Cerebellar cortex (tissue), 1 donor: Measurements from ENCODE around the gene PSMA3.

Experiments
- DNase-seq: peaks from one replicate; pipeline ENCODE4 v3.0.0-alpha.2; 2015; ENCODE audit warnings: low spot score

PSMA3 gene

DNA sequence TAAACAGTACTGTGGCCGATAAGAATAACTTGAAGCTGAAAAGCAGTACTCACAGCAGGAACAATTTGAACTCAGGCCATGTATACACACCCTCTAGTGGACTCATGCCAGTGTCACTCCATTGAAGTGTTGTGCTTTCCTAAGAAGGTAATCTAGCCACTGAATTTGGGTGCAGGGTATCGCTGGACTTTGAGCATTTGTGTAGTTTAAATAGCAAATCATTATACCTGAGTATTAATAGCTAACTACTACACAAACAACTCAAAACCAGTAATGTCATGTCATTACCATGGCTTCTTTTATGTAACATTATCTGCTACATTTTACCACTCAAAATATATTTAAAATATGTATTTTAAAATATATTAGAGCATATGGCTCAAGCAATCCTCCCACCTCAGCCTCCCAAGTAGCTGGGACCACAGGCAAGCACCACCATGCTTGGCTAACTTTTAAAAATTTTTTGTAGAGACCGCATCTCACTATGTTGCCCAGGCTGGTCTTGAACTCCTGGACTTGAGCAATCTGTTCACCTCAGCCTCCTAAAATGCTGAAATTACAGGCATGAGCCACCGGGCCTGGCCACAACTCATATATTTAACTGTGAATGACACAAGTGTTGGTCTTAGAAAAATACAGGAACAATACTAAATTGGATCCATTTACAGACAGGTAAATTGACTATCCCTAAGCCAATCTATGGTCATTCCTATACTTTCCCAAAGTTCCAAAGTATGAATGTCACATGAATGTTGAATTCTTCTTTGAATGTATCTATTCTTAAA, 28.1 kb downstream of the PSMA3 start:
- DNase-seq = peak; percentile 44

DNA sequence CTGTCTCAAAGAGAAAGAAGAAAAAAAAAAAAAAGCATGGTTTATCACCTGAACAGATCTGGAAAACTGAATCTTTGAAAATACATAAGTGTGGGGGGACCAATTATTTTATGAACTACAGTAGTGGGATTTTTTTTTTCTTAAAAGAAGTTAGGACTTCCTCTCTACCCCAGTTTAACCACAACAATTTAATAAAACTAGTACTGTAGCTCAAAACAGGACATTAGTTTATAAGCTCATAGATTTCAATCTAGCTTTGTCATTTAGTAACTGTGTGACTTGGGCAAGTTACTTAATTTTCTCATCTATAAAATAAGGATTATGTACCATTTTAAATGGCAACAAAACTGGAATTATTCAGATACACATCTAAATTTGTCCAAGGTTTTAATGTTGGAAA, 30.2 kb downstream of the PSMA3 start:
- no peak for DNase-seq

DNA sequence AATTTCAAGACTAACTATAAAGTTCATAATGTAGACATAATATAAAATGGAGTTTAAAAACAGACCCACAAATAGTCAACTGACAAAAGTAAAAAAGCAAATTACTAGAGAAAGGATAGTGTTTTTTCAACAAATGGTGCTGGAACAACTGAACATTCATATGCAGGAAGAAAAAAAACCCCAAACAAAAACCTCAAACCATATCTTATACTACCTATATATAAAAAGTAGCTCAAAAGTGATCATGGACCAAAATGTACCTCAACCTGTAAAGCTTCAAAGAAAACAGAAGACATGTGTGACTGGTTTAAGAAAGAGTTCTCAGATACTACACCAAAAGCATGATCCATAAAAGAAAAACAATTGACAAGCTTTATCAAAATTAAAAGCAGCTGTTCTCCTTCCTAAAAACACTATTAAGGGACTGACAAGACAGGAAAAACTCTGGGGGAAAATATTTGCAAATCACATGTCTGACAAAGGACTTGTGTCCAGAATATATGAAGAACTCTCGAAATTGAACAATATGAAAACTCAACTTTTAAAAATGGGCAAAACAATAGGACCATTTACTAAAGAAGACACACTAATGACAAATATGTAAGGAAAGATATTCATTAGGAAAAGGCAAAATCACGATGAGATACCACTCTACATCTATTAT, 31.0 kb downstream of the PSMA3 start:
- no peak for DNase-seq

DNA sequence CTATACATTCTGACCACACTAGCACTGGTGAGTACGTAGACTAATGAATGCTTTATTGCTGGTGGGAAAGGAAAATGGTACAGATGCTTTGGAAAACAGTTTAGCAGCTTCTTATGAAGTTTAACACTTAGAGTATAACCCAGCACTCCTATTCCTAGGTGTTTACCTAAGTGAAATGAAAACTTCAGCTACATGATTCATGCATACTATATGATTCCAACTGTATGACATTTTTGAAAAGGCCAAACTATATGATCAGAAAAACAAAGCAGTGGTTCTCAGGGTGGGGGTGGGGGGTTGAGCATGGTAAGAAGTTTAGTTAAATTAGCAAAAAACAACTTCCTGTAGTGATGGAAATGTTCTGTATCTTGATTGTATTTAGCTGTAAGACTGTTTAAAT, 31.6 kb downstream of the PSMA3 start:
- DNase-seq = no peak

DNA sequence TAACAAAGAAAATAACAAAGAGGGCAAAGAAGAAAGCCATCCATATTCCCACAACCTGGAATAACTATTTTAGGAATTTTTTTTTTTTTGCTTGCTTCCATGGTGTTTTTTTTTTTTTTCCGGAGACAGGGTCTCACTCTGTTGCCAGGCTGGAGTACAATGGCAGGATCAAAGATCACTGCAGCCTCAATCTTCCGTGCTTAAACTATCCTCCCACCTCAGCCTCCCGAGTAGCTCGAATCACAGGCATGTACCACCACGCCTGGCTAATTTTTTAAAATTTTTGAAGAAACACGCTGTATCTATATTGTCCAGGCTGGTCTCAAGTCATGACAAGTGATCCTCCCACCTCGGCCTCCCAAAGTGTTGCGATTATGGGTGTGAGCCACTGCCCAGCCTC, 33.5 kb downstream of the PSMA3 start:
- DNase-seq = no peak

DNA sequence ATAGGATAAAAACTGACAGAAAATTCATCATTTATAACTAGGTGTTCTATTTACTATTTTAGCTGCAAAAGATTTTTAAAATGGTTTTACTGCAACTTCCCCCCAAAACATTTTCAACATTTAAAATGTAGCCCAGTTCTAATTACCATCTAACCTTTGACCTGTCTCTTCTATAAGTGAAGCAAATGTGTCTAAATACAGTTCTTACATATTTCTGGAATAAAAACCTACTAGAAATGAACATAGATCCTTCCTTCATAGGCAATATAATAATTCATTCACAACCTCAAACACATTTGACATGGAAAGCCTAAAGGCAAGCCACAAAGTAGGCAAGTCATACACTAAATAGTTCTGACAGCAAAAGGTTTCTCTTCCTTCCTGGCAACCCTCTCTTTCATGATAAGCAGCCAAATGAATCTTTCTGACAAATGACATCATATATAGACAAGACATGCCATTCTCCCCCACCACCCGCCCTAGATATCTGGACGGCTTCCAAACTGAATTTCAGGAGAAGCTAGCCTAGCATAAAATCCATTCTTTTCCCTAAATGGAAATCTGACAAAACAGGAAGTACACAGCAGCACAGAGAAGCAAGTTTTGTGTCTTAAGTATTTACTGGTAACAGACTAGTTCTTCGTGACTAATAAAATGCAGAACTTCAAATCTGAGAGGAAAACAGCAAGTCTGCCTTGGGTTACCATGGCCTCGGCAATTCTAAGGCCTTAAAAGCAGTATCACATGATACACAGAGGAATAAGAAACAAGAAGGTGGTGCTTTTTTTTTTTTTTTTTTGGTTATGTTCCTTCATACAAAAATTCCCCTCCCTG, 36.5 kb downstream of the PSMA3 start:
- peak; percentile 33 for DNase-seq

DNA sequence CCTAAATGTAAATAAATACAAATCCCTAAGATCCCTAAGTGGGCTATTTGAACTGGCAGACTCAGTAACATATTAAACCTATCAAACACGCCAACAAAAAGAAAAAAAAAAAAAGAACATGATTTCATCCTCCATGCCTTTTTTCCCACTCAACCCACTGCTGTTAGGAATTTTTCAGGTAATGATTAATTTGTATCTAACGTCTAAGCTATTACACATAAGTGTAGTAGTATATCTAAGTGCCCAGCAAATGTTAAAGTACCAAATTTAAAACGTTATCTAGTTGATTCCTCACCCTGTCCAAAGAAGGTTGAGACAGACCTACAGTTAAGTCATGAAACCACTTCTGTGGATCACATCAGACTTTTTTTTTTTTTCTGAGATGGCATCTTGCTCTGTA, 37.3 kb downstream of the PSMA3 start:
- DNase-seq = no peak

DNA sequence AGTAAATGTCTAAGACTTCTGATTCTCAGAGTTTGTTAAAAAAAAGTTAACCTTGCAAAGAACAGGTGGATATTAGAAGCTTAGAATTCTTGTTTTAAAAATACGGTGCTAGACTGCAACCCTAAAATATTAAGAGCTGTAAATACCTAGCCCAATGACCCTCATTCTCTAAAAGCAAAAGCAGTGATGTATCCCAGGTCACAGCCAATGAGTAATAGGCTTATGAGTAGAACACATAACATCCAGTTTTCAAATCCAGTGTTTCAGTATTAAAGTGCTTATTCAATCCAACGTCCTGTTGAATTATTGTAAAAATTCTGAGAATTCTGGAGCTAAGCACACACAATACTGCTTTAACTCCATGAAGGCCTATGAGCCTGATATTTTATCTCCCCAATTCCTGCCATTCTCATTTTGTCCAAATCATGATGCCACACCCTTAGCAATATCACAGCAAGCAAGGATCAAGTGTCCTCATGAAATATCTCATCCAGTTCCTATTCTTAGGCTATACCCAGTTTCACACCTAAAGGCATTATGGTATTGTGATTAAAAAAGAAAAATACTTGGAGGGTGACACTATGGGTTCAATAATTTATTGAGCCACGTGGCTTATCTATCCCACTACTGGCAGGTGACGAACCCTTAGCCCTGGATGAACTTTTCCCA, 38.4 kb downstream of the PSMA3 start:
- DNase-seq = no peak

DNA sequence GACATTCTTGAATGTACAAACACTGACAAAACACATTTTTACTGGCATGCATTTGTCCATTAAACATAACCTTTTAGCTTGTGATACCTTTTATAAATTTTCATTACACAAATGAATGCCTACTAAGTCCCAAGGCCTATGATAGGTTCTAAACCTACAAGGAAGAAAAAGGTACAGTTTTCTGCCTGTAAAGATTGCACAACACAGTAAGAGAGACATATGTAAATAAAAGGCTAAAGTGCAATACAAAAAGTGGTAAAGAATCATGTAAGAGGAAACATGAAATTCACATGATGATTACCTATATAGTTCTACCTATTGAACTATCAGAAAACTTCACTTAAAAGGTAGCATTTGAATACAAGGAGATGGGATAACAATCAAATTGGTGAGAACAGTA, 39.1 kb downstream of the PSMA3 start:
- no peak for DNase-seq

DNA sequence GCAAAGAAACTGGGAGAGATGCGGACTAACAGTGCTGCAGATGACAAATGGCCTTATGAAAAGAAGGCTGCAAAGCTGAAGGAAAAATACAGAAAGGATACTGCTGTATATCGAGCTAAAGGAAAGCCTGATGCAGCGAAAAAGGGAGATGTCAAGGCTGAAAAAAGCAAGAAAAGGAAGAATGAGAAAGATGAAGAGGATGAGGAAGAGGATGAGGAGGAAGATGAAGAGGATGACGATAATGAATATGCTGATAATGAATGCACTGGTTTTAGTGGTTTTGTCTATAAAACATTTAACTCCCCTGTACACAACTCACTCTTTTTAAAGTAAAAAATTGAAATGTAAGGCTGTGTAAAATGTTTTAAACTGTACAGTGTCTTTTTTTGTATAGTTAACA, 40.5 kb downstream of the PSMA3 start:
- no peak for DNase-seq

DNA sequence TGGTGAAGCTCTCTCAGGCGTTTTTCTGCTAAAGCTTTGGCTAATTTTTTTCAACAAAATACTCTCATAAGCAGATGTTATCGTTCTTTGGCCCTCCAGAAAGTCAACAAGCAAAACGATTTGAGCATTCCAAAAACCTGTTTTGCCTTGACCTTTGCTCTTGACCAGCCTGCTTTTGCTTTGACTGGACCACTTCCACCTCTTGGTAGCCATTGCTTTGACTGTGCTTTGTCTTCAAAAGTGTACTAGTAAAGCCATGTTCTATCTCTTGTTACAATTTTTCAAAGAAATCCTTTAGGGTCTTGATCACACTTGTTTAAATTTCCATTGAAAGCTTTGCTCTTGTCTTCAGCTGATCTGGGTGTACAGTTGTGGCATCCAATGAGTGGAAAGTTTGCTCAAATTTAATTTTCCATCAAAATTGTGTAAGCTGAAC, 43.0 kb downstream of the PSMA3 start:
- no peak for DNase-seq

DNA sequence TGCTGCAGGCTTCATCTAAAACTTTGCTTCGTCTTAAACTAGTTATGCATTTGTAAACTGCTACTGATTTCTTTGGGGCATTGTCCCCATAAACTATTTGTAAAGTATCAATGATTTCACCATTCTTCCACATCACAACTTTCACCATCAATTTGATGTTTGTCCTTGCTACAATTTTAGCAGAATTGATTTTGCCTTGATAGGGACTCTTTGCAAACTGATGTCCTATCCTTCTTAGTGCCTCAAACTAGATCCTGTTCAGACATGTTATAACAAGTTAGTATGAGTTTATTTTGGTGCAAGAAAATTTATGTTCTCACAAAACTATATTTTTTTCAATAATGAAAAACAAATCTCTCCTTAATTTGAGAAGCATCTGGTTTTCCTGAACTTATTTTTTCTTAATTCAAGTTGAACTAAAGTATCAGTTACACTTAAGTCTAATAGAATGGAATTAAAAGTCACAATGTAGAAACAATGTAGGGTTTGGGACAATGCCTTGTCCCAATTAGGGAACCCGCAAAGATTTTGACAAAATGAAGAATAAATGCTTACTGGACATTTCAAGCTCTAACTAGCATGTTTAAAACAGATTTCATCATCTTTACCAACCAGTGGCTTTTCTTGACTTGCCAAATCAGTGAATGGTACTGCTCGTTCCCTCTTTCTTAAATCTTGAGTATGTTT, 43.6 kb downstream of the PSMA3 start:
- DNase-seq = no peak

DNA sequence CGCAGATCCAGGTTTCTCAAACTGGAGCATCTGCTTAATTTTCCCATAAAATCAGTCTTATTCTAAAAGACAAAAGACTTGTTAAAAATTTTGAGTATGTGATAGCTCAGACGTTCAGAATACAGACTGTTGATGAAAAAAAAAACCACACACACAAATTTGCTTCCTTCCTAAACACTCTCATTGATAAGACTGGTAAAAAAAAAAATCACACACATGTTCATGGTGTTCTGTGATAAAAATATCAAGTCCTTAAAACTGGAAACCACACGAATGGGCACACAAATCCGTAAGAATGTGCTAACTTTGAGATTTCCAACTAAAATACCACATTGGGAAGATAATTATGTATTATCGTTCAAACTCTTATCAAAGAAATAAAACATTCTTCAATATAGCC, 47.0 kb downstream of the PSMA3 start:
- DNase-seq = no peak

DNA sequence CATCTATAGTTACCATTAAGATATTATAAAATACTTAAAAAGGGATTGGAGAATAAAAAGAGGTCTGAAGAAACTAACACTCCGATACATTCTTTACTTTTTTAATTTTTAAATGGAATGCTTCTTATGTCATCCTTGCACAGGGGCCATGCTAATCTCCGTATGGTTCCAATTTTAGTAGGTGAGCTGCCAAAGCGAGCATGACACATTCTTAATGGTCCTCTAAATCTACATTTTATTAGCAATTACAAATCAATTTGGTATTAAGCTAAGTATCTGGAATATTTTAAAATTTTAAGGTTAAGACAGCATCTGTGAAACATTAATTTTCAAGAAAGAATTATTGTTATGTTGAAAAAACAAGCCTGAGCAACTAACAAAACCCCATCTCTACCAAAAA, 47.5 kb downstream of the PSMA3 start:
- DNase-seq = no peak

DNA sequence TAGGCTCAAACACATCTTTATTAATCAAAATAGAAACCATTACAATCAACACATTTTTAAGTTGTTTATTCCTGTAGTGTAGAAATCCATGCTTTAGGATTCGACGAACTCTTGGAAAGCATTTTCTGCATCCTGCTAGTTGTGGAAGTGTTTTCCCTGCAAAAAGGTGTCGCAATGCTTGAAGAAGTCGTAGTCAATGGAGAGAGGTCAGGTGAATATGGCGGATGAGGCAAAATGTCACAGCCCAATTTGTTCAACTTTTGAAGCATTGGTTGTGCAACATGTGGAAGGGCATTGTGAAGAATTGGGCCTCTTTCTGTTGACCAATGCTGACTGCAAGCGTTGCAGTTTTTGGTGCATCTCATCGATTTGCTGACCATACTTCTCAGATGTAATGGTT, 49.6 kb downstream of the PSMA3 start:
- no peak for DNase-seq

DNA sequence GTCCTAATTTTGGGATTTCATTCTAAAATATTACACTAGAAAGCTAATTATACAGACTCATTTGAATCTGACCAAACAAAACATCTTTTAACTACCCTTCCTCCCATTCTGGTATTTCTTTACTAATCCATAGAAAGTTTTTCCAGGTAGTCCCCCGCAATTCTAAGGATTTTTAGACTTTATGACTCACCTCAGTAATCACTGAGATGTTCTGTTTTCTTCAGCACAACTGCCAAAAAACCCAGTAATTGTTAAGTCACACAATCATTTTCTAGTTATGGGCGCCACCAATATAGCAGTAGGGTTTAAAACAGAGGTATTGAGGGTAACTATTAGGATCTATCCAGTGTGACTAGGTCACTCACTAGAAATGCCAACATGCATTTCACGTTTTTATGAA, 52.1 kb downstream of the PSMA3 start:
- no peak for DNase-seq

DNA sequence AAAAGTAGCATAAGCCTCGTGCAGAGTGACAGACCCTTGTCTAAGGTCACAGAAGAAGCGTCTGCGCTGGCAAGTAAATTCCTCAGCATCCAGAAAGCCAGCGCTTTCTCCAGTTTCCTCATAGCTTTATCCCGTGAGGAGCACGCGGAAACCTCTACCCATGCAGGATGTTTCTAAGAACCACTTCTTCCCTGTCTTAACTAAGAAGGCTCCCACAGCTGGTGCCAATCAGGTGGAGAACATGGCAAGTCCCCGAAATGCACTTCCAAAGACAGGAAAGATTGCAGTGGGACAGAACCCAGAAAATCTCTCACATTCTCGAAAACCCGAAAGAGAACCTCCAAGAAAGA, 52.7 kb downstream of the PSMA3 start:
- DNase-seq = no peak

DNA sequence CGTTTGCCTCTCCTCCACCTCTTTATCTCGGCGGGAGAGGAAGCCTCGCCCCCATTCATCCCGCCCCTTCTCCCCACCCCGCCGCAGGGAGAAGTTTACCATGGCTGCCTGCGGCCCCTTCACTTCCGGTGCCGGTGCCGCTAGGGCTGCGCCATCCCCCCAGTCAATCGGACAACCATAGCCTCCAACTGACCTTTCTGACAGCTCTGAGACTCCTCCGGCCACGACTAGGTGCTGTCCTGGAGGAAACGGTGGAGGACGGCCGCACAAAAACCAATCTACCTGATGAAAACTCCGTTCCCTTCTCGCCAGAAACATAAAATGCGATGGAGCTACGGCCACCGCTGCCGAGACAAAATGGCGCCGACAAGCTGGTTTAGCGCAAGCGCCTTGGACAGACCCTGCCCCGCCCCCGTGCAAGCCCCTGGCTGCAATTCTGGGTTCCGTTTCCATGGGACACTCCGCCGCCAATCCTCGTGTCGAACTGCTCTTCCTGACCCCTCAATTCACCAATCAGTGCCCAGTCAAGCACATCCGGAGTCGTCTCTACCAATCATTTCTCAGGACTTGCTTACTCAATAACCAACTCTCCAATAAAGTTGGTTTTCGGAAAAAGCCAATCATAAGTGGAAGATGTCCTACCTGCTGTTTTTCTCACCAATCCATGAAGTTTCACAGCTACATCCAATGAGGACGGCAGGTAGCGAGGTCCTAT, 53.3 kb downstream of the PSMA3 start:
- DNase-seq = peak; percentile 100

DNA sequence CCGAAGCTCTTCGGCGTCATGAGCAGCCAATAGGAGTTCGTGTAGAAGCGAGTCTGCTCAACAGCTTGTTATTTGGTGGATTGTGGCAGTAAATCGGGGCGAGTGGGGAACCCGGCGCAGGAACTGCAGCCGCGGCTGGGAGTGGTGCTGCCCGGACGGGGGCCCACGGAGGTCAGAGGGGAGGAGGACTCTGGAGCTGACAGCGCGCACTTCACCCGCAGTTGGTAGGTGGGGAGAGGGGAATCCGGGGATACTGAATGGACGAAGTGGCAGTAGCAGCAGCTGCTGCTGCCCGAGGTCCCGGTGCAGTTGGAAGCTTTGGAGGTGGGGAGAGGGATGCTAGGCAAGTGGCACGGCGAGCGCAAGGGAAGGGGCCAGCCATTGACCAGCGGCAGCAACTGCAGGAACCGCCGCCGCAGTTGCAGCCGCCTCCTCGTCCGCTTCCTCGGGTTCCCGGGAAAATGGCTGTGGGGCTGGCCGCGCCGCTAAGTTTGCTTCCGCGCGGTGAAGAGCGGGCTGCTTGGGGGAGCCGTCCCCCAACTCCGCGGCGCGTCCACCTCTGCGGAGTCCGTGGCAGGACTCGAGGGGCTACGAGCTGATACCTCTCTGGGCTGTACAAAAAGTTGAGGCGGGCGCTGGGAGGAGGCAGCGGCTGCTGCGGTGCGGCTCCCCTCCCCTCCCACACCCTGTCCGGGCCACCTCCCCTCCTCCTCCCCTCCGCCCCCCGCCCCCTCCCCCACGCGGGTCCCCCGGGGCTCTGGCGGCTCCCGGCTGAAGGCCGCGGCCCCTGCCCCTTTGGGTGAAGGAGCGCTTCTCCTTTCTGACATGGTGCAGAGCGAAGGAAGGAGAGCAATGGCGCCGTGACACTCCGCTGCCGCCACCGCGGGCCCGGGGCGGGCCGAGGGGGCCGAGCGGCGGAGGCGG, 54.1 kb downstream of the PSMA3 start, which contains the start of gene ARID4A:
ARID4A (plus strand) TSS at position 79 of the 924 bp plus-strand sequence. CDS start 1,300 bp downstream, outside the sequence.
- DNase-seq = no peak
